IMR-90 (cell line): ENCODE data around the gene SLC49A4. TPM values are rescaled to one million over a fixed set of nuclear protein-coding genes. Genes with fewer than 3 reads are reported as not detected.

Source experiments
- ATAC-seq: fragments of 200-7000 bp; cut with Tn5 transposase; 2 replicates; pipeline ENCODE4 v1.9.1; 2020; ENCODE audit warnings: low read depth, mild to moderate bottlenecking, moderate library complexity
- BruUV-seq: library from RNA; stranded (reverse); fragments of 400-500 nt; replicated peaks from 2 replicates; lab custom pipeline; 2021; lab: Mats Ljungman, UMichigan
- CTCF ChIA-PET: fragments of 300-600 bp; formaldehyde crosslinking; extraction: SDS; loops from one replicate; lab custom pipeline; 2021; ENCODE audit warnings: antibody characterized with exemption; lab: Yijun Ruan, JAX
- POLR2A ChIA-PET: fragments of 300-600 bp; sonication (Branson Sonifier 250); formaldehyde crosslinking; loops from one replicate; lab custom pipeline; 2022; ENCODE audit warnings: antibody characterized with exemption; ENCODE audit not compliant: unreplicated experiment; lab: Charles Lee
- DNase-seq: peaks from one replicate; pipeline ENCODE4 v3.0.0; 2013
- H2AFZ ChIP-seq: replicated peaks from 2 replicates; pipeline ENCODE3; 2013; ENCODE audit warnings: low read length, mild to moderate bottlenecking; ENCODE audit not compliant: poor library complexity
- H2AK5ac ChIP-seq: 2 replicates; pipeline ENCODE4 v1.6.1; 2013; ENCODE audit warnings: low read depth, low read length, inconsistent platforms
- H2AK9ac ChIP-seq: replicated peaks from 2 replicates; pipeline ENCODE3; 2013; ENCODE audit warnings: mild to moderate bottlenecking, low read depth, low read length, moderate library complexity; ENCODE audit not compliant: poor library complexity
- H2BK120ac ChIP-seq: 2 replicates; pipeline ENCODE4 v1.6.1; 2013; ENCODE audit warnings: low read depth, low read length, inconsistent platforms
- H2BK15ac ChIP-seq: 3 replicates; pipeline ENCODE4 v1.6.1; 2013; ENCODE audit warnings: low read depth, low read length, inconsistent platforms
- H2BK20ac ChIP-seq: 2 replicates; pipeline ENCODE4 v1.6.1; 2013; ENCODE audit warnings: low read depth, mild to moderate bottlenecking, inconsistent platforms, low read length, moderate library complexity
- H2BK5ac ChIP-seq: 2 replicates; pipeline ENCODE4 v1.6.1; 2013; ENCODE audit warnings: mild to moderate bottlenecking, low read depth, low read length, inconsistent platforms; ENCODE audit not compliant: poor library complexity, severe bottlenecking
- H3K14ac ChIP-seq: replicated peaks from 2 replicates; pipeline ENCODE4 v1.6.1; 2013; ENCODE audit warnings: low read depth, low read length, inconsistent platforms
- H3K18ac ChIP-seq: 2 replicates; pipeline ENCODE4 v1.6.1; 2013; ENCODE audit warnings: low read depth, low read length, control low read depth
- H3K23ac ChIP-seq: 2 replicates; pipeline ENCODE4 v1.6.1; 2013; ENCODE audit warnings: low read depth, low read length, inconsistent platforms
- H3K27ac ChIP-seq: 2 replicates; pipeline ENCODE4 v1.5.1; 2013; ENCODE audit warnings: mild to moderate bottlenecking, control low read depth, low read length; ENCODE audit not compliant: insufficient read depth
- H3K27me3 ChIP-seq: 2 replicates; pipeline ENCODE4 v1.6.1; 2013; ENCODE audit warnings: low read length; ENCODE audit not compliant: control insufficient read depth, insufficient read depth
- H3K36me3 ChIP-seq: 2 replicates; pipeline ENCODE4 v1.6.1; 2013; ENCODE audit warnings: low read length, mixed read lengths; ENCODE audit not compliant: control insufficient read depth, insufficient read depth
- H3K4ac ChIP-seq: 2 replicates; pipeline ENCODE4 v1.6.1; 2013; ENCODE audit warnings: low read depth, low read length, inconsistent platforms
- H3K4me1 ChIP-seq: 2 replicates; pipeline ENCODE4 v1.6.1; 2013; ENCODE audit warnings: low read length, mixed read lengths; ENCODE audit not compliant: control insufficient read depth, insufficient read depth
- H3K4me2 ChIP-seq: 2 replicates; pipeline ENCODE4 v1.6.1; 2013; ENCODE audit warnings: low read depth, mild to moderate bottlenecking, control low read depth, low read length, moderate library complexity
- H3K4me3 ChIP-seq: 2 replicates; pipeline ENCODE4 v1.5.1; 2013; ENCODE audit warnings: low read depth, mild to moderate bottlenecking, control low read depth, low read length, moderate library complexity; ENCODE audit not compliant: insufficient read depth
- H3K56ac ChIP-seq: 2 replicates; pipeline ENCODE4 v1.6.1; 2013; ENCODE audit warnings: low read length, inconsistent platforms; ENCODE audit not compliant: insufficient read depth; ENCODE audit errors: extremely low read depth
- H3K79me1 ChIP-seq, 2 experiments: 2 replicates each; pipeline ENCODE4 v1.6.1; 2013; ENCODE audit warnings: low read length in 2 of 2, inconsistent platforms in 1 of 2, low read depth in 1 of 2
- H3K9ac ChIP-seq: 2 replicates; pipeline ENCODE4 v1.6.1; 2013; ENCODE audit warnings: low read depth, low read length, control low read depth
- H3K9me1 ChIP-seq: 2 replicates; pipeline ENCODE4 v1.6.1; 2013; ENCODE audit warnings: low read length, inconsistent platforms; ENCODE audit not compliant: insufficient read depth
- H3K9me3 ChIP-seq: 2 replicates; pipeline ENCODE4 v1.6.1; 2013; ENCODE audit warnings: low read length; ENCODE audit not compliant: control insufficient read depth, insufficient read depth
- H4K20me1 ChIP-seq: 2 replicates; pipeline ENCODE4 v1.6.1; 2013; ENCODE audit warnings: low read length, inconsistent platforms; ENCODE audit not compliant: insufficient read depth
- H4K5ac ChIP-seq: 2 replicates; pipeline ENCODE4 v1.6.1; 2013; ENCODE audit warnings: mild to moderate bottlenecking, low read depth, low read length, control low read depth
- H4K8ac ChIP-seq, 2 experiments: 2 replicates each; pipeline ENCODE4 v1.6.1; 2013; ENCODE audit warnings: low read depth in 2 of 2, low read length in 2 of 2, control low read depth in 1 of 2, inconsistent platforms in 1 of 2
- H4K91ac ChIP-seq: 2 replicates; pipeline ENCODE4 v1.6.1; 2013; ENCODE audit warnings: low read depth, low read length, inconsistent platforms; ENCODE audit not compliant: insufficient read depth
- BHLHE40 ChIP-seq: fragments of 150-350 bp; IDR thresholded peaks from 2 replicates; pipeline ENCODE4 v1.6.1; 2016; ENCODE audit warnings: mild to moderate bottlenecking, low read depth, low read length
- CEBPB ChIP-seq: IDR thresholded peaks from 2 replicates; pipeline ENCODE4 v1.6.1; 2012; ENCODE audit warnings: low read depth, low read length, improper control_type of control experiment
- CHD1 ChIP-seq: IDR thresholded peaks from 2 replicates; pipeline ENCODE4 v1.6.1; 2012; ENCODE audit warnings: low read depth, low read length, improper control_type of control experiment
- CTCF ChIP-seq: conservative IDR thresholded peaks from 2 replicates; pipeline ENCODE4 v1.5.1; 2012; ENCODE audit warnings: mild to moderate bottlenecking, low read depth, low read length, improper control_type of control experiment
- ELK1 ChIP-seq: fragments of 150-350 bp; IDR thresholded peaks from 2 replicates; pipeline ENCODE4 v1.6.1; 2016; ENCODE audit warnings: low read depth, mild to moderate bottlenecking, low read length, moderate library complexity, borderline replicate concordance
- FOS ChIP-seq: fragments of 150-350 bp; IDR thresholded peaks from 2 replicates; pipeline ENCODE4 v1.6.1; 2016; ENCODE audit warnings: low read depth, low read length
- MAFK ChIP-seq: IDR thresholded peaks from 2 replicates; pipeline ENCODE4 v1.6.1; 2012; ENCODE audit warnings: low read depth, low read length, improper control_type of control experiment
- MAZ ChIP-seq: IDR thresholded peaks from 2 replicates; pipeline ENCODE4 v1.6.1; 2012; ENCODE audit warnings: low read depth, mild to moderate bottlenecking, low read length, improper control_type of control experiment, moderate library complexity, borderline replicate concordance
- MXI1 ChIP-seq: IDR thresholded peaks from 2 replicates; pipeline ENCODE4 v1.6.1; 2012; ENCODE audit warnings: low read depth, mild to moderate bottlenecking, low read length, moderate library complexity, borderline replicate concordance
- NFE2L2 ChIP-seq: fragments of 150-350 bp; IDR thresholded peaks from 2 replicates; pipeline ENCODE4 v1.6.1; 2016; ENCODE audit warnings: low read depth, mild to moderate bottlenecking, low read length
- POLR2A ChIP-seq: IDR thresholded peaks from 2 replicates; pipeline ENCODE4 v1.6.1; 2012; ENCODE audit warnings: mild to moderate bottlenecking, low read depth, low read length
- RAD21 ChIP-seq: IDR thresholded peaks from 2 replicates; pipeline ENCODE4 v1.6.1; 2012; ENCODE audit warnings: low read length, improper control_type of control experiment
- RCOR1 ChIP-seq: IDR thresholded peaks from 2 replicates; pipeline ENCODE4 v1.6.1; 2012; ENCODE audit warnings: mild to moderate bottlenecking, low read length, improper control_type of control experiment; ENCODE audit not compliant: insufficient replicate concordance
- RFX5 ChIP-seq: IDR thresholded peaks from 2 replicates; pipeline ENCODE4 v1.8.0; 2012; ENCODE audit warnings: low read depth, mild to moderate bottlenecking, low read length, moderate library complexity
- SMC3 ChIP-seq: fragments of 150-350 bp; IDR thresholded peaks from 2 replicates; pipeline ENCODE4 v1.6.1; 2016; ENCODE audit warnings: low read depth, mild to moderate bottlenecking, antibody characterized with exemption, low read length, moderate library complexity
- USF2 ChIP-seq: fragments of 150-350 bp; IDR thresholded peaks from 2 replicates; pipeline ENCODE4 v1.6.1; 2017; ENCODE audit warnings: mild to moderate bottlenecking, antibody characterized with exemption, low read length, low read depth
- WGBS, 2 experiments: methylation state at CpG; one replicate each; pipeline versions ENCODE4 v1.1.5 to v1.1.7; 2013; ENCODE audit warnings: missing lambda C conversion rate in 2 of 2; ENCODE audit not compliant: insufficient read length in 1 of 2; ENCODE audit errors: extremely low coverage in 2 of 2; 5-methylcytosine and 5-hydroxymethylcytosine counted together
- dilution Hi-C: fragments of 300-500 bp; cut with HindIII; formaldehyde crosslinking; loops from one replicate; pipeline ENCODE4 v1.14.3; 2018; ENCODE audit warnings: low sequenced_read_pairs; ENCODE audit not compliant: unreplicated experiment
- in situ Hi-C: fragments of 300-500 bp; cut with MboI; formaldehyde crosslinking; loops from 3 replicates; pipeline ENCODE4 v1.14.3; 2019; ENCODE audit warnings: low sequenced_read_pairs, inconsistent platforms, mixed read lengths
- intact Hi-C: fragments of 100-400 bp; cut with micrococcal nuclease; formaldehyde crosslinking; loops from 2 replicates; pipeline ENCODE4 v1.10.0; 2022
- polyA plus RNA-seq, 3 experiments: library from polyadenylated mRNA; depleted of rRNA; stranded (reverse); fragments of >200 nt; gene quantifications; 2 replicates each; pipeline ENCODE4 v1.2.3, GENCODE V29; 2012; ENCODE audit warnings: low replicate concordance in 1 of 3
- total RNA-seq: library from RNA; depleted of rRNA; stranded (reverse); fragments of >200 nt; gene quantifications from 2 replicates; pipeline ENCODE4 v1.2.3, GENCODE V29; 2012

SLC49A4 gene
- total and polyA plus RNA-seq, 2 of the 4 experiments (the other 2 are of a cell fraction): 6.5 to 6.8 TPM

GRCh38 chr3:122787872-122788271, 7.0 kb upstream of the SLC49A4 start:
- peaks cover 0 to 17% of the 10 kb centered on the region in 2 experiments; a peak in 1 of 4 replicates for H3K79me1 ChIP-seq
- H2BK20ac ChIP-seq: no peak overlapping the region
- no peak overlapping the region for H2BK5ac ChIP-seq
- H2AK9ac ChIP-seq: no peak overlapping the region
- no peaks in the 10 kb centered on the region for H3K27me3 ChIP-seq
- no peak overlapping the region for H4K5ac ChIP-seq
- no peak for DNase-seq
- H3K14ac ChIP-seq: no peak overlapping the region
- no peak for ATAC-seq
- POLR2A ChIA-PET: no interaction called here
- no peak overlapping the region for H3K4ac ChIP-seq
- H3K23ac ChIP-seq: no peak overlapping the region; the same call in 1 of the 2 replicates
- dilution Hi-C loops (no loop called here), intact Hi-C loops (no loop called here), in situ Hi-C loops (no loop called here)
- H4K91ac ChIP-seq: no peak overlapping the region
- no peak overlapping the region for H3K56ac ChIP-seq
- no peaks in the 10 kb centered on the region for H3K36me3 ChIP-seq
- H3K4me2 ChIP-seq: no peak overlapping the region
- H3K4me3 ChIP-seq: no peak overlapping the region
- no peak overlapping the region for H2AFZ ChIP-seq
- no peak overlapping the region for H3K9ac ChIP-seq
- no CpG with 5 or more reads among the region's 2 CpGs for WGBS, 2 experiments
- H2AK5ac ChIP-seq: no peak overlapping the region
- H4K20me1 ChIP-seq: no peaks in the 10 kb centered on the region; the same call in 1 of the 2 replicates
- H2BK120ac ChIP-seq: no peak overlapping the region
- H3K18ac ChIP-seq: no peak overlapping the region
- BruUV-seq: no TSS peak
- no peak overlapping the region for H4K8ac ChIP-seq
- TF ChIP-seq USF2: no peak
- no peak for TF ChIP-seq MAFK
- no peak for TF ChIP-seq RAD21
- TF ChIP-seq SMC3: no peak
- no peak for TF ChIP-seq CHD1
- TF ChIP-seq ELK1: no peak
- no peak for TF ChIP-seq RCOR1
- no peak for TF ChIP-seq MAZ
- no peak for TF ChIP-seq CEBPB
- TF ChIP-seq FOS: no peak
- no peak for TF ChIP-seq CTCF
- TF ChIP-seq RFX5: no peak
- TF ChIP-seq NFE2L2: no peak
- no peak for TF ChIP-seq MXI1
- no peak for TF ChIP-seq POLR2A
- TF ChIP-seq BHLHE40: no peak
- no peak overlapping the region for H3K27ac ChIP-seq
- peaks cover 3% of the 10 kb centered on the region for H3K4me1 ChIP-seq
- H3K9me1 ChIP-seq: peaks cover 3% of the 10 kb centered on the region; the same call in 1 of the 2 replicates
- no peak overlapping the region for H2BK15ac ChIP-seq
- no peaks in the 10 kb centered on the region for H3K9me3 ChIP-seq
- CTCF ChIA-PET: no interaction called here
